Body of pancreas (tissue), 4 donors: Measurements from ENCODE around the gene C9orf78. TPM values are rescaled to one million over a fixed set of nuclear protein-coding genes. Genes with fewer than 3 reads are reported as not detected.

Experiments
- ATAC-seq: fragments of 150-250 bp; one replicate; pipeline ENCODE4 v1.9.1; 2016
- DNase-seq, 4 donors: peaks; one replicate each; pipeline ENCODE4 v3.0.0-alpha.2; 2019
- H3K27ac ChIP-seq, 4 donors: fragments of 200-600 bp; sonication (generic); 1 replicate in 3 of 4; 2 replicates in 1 of 4; pipeline versions ENCODE4 v1.5.1 to v1.6.1; 2016 to 2019; ENCODE audit warnings: mild to moderate bottlenecking in 1 of 4, mixed read lengths in 1 of 4, moderate library complexity in 1 of 4
- H3K27me3 ChIP-seq, 2 donors: fragments of 200-600 bp; sonication (generic); one replicate each; pipeline ENCODE4 v1.6.0; 2016; ENCODE audit warnings: mild to moderate bottlenecking in 1 of 2
- H3K36me3 ChIP-seq, 2 donors: fragments of 200-600 bp; sonication (generic); replicated peaks in 1 of 2; 2 replicates each; pipeline ENCODE4 v1.5.1; 2016; ENCODE audit warnings: low read depth in 2 of 2; ENCODE audit not compliant: insufficient read depth in 1 of 2
- H3K4me1 ChIP-seq: fragments of 200-600 bp; sonication (generic); one replicate; pipeline ENCODE4 v1.6.0; 2016
- H3K4me3 ChIP-seq, 2 donors: fragments of 200-600 bp; sonication (generic); 1 replicate in 1 of 2; 2 replicates in 1 of 2; pipeline ENCODE4 v1.5.1; 2016 to 2019
- H3K9me3 ChIP-seq, 3 donors: fragments of 200-600 bp; sonication (generic); 1 replicate in 2 of 3; 2 replicates in 1 of 3; pipeline ENCODE4 v1.5.1; 2016
- POLR2A ChIP-seq, 3 donors: fragments of 450-650 bp; IDR thresholded peaks; one replicate each; pipeline ENCODE4 v1.6.1; 2016; ENCODE audit warnings: antibody characterized with exemption in 3 of 3, mild to moderate bottlenecking in 2 of 3
- WGBS, 2 donors: methylation state at CpG; one replicate each; pipeline ENCODE4 v1.1.5; 2017; 5-methylcytosine and 5-hydroxymethylcytosine counted together
- intact Hi-C: fragments of 100-400 bp; cut with DNase I; formaldehyde crosslinking; loops from one replicate; pipeline ENCODE4 v1.15.1; 2023
- total RNA-seq, 2 donors: library from RNA; depleted of rRNA; stranded (reverse); fragments of >200 nt; gene quantifications; one replicate each; pipeline ENCODE4 v1.1.0, GENCODE V29; 2016
- TF ChIP-seq, protein P1 (sequence below), 7 experiments: fragments of 450-650 bp in 4 of 7; fragments of 200-600 bp in 3 of 7; sonication (generic) in 3 of 7; IDR thresholded peaks; one replicate each; pipeline ENCODE4 v1.5.1; 2016 to 2019; ENCODE audit warnings: antibody characterized with exemption in 7 of 7

C9orf78 gene
- total RNA-seq, 2 donors from 2014 or later, result 25.1 to 48.0 TPM

DNA sequence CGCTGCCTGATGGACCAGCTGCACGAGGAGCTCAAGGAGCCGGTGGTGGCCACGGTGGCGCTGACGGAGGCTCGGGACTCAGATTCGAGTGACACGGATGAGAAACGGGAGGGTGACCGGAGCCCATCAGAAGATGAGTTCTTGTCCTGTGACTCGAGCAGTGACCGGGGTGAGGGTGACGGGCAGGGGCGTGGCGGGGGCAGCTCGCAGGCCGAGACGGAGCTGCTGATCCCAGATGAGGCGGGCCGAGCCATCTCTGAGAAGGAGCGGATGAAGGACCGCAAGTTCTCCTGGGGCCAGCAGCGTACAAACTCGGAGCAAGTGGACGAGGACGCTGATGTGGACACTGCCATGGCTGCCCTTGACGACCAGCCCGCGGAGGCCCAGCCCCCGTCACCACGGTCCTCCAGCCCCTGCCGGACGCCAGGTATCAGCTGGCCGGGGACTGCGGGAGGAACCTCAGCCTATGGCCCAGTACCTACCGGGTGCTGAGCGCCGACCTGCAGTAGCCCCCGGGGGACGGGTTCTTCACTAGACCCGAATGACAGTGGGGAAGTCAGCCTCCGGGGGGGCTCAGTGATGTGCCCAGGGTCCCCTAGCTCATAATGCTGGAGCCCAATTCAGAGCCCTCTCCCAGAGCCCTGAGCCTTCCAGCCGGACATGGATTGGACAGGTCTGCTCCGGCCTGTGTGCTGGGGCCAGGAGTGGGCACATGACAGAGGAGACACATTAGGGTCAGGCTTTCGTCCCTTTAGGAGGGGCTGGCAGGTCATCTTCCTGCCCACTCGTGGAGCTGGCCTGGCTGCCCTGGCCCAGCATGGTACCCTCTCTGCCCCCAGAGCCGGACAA, 33.2 kb upstream of the C9orf78 start:
- DNase-seq, result no peak
- H3K36me3 ChIP-seq, result peaks cover 0 to 3% of the 10 kb centered on the region in 2 donors

DNA sequence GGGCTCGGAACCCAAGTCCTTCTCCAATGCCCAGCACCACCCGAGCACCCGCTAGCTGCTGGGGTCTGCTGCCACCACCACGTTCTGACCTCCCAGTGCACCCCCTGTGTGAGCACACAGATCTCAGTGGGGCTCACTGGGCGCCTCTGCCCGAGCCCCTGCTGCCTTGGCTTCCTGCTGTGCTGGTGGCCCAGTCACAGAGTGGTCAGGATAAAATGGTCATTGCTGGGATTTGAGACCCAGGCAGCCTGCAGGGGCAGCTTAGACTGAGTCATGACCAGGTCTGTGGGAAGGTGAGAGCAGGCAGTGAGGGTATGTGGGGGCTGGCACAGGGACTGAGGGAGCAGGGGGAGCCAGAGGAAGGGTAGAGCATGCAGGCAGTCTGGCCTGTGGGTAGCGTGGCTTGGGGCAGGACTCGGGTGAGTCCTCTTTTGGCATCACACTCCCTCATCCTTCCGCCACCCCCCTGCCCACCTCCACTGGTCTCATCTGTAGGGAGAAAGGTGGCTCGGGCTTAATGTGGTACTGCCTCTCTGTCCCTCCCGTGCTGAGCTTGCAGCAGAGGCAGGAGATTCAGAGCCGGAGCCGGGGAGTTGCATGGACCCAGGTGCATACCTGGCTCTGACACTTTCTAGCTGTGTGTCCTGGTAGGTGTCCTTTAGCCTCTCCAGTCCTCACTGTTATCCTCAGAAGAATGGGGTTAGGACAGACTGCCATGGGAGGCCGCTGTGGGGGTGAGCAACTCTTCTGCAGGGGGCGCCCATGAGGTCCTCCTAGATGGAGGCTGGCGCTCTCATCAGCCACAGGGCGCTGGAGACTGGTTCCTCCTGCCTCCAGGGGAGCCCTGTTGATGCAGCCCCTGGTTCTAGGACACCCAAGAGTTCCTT, 32.3 kb upstream of the C9orf78 start:
- intact Hi-C loops, result no loop called here
- peaks cover 0 to 3% of the 10 kb centered on the region in 2 donors for H3K36me3 ChIP-seq
- H3K9me3 ChIP-seq, result no peaks in the 10 kb centered on the region
- no peaks in the 10 kb centered on the region for H3K4me1 ChIP-seq
- WGBS, 2 donors, result 76 to 84% methylated on average over 8 to 17 of the region's 17 CpGs
- H3K27ac ChIP-seq, result no peak overlapping the region
- DNase-seq (no peak), ATAC-seq (no peak)
- no peaks in the 10 kb centered on the region for H3K27me3 ChIP-seq
- TF ChIP-seq, protein P1, sequence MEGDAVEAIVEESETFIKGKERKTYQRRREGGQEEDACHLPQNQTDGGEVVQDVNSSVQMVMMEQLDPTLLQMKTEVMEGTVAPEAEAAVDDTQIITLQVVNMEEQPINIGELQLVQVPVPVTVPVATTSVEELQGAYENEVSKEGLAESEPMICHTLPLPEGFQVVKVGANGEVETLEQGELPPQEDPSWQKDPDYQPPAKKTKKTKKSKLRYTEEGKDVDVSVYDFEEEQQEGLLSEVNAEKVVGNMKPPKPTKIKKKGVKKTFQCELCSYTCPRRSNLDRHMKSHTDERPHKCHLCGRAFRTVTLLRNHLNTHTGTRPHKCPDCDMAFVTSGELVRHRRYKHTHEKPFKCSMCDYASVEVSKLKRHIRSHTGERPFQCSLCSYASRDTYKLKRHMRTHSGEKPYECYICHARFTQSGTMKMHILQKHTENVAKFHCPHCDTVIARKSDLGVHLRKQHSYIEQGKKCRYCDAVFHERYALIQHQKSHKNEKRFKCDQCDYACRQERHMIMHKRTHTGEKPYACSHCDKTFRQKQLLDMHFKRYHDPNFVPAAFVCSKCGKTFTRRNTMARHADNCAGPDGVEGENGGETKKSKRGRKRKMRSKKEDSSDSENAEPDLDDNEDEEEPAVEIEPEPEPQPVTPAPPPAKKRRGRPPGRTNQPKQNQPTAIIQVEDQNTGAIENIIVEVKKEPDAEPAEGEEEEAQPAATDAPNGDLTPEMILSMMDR (IDR thresholded peaks at IDR 0.05), result no peak
- TF ChIP-seq POLR2A (IDR thresholded peaks at IDR 0.05), result no peak
- H3K4me3 ChIP-seq, result no peak overlapping the region

More for the DNA sequence above, 33.2 kb upstream of the C9orf78 start:
- 84 to 86% methylated on average over 33 to 41 of the region's 48 CpGs for WGBS, 2 donors
- ATAC-seq, result peak; percentile 29
- H3K27me3 ChIP-seq, result no peaks in the 10 kb centered on the region
- no peaks in the 10 kb centered on the region for H3K4me1 ChIP-seq
- intact Hi-C loops, result no loop called here
- no peak for TF ChIP-seq POLR2A (IDR thresholded peaks at IDR 0.05)
- TF ChIP-seq, protein P1 (IDR thresholded peaks at IDR 0.05), result no peak
- H3K4me3 ChIP-seq, result no peak overlapping the region
- H3K27ac ChIP-seq, result no peak overlapping the region
- no peaks in the 10 kb centered on the region for H3K9me3 ChIP-seq

DNA sequence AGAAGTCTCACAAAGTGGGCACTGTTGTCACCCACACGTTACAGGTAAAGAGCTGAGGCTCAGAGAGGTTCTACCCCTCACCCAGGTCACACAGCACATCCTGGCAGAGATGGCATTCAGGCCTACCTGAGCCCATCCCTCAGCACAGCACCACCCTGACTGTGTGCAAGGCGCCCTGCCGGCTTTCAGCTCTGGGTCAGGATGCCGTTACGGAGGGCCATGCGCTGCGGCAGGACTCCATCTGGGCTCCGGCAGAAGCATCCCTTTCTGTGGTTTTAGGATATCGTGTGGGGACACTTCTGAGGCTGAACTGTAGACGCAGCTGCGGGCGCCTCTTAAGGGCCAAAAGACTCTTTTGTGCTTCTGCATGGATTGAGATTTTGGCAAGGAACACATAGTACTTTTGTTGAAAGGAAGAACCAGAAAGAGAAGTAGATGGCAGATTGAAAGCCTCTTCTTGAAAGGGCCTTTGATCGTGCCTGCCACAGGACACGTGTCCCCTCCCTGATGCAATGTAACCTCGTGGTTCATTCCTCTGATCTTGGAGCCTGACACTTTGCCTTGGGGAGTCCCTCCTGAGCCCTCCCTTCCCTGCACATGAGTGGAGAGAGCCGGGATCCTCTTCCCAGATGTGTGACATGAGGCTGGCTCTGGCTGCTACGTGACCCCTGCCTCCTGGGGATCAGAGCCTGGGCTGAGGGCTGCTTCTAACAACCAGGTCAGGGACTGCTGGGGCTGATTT, 31.5 kb upstream of the C9orf78 start:
- no peak for DNase-seq
- Histone ChIP-seq H3K27me3 (no peaks in the 10 kb centered on the region), H3K27ac (no peak overlapping the region), H3K4me1 (no peaks in the 10 kb centered on the region), H3K9me3 (no peaks in the 10 kb centered on the region), H3K4me3 (no peak overlapping the region), H3K36me3 (peaks cover 0 to 7% of the 10 kb centered on the region in 2 donors)
- 73 to 91% methylated on average over 12 to 16 of the region's 17 CpGs for WGBS, 2 donors
- TF ChIP-seq POLR2A (IDR thresholded peaks at IDR 0.05), result no peak
- TF ChIP-seq, protein P1 (IDR thresholded peaks at IDR 0.05), result no peak
- intact Hi-C loops, result no loop called here
- no peak for ATAC-seq

DNA sequence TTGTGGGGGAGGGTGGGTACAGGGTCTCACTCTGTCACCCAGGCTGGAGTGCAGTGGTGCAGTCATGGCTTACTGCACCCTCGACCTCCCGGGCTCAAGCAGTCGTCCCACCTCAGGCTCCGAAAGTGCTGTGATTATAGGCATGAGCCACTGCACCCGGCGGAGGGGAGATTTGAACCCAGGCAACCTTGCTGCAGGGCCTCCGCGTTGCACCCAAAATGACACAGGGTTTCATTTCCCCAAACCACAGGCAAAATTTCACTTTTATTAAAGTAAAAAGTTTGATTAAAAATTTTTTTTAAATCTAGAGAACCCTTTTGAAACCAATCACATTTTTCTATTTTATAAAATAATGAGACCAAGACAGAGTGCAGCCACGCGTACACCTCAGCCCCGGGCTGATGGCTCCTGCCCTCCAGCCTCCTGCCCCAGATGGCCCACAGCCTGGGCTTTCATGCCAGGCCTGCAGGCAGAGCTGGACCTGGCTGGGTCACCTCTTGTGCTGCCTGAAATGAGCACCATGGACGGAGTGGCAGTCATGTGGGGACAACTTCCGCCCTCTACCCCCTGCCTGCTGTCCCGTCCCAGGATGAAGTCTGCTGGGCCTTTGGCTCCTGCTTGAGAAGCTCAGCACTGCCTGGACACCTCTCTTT, 30.7 kb upstream of the C9orf78 start:
- DNase-seq, result no peak

More for the DNA sequence above, 30.7 kb upstream of the C9orf78 start:
- no peak overlapping the region for H3K27ac ChIP-seq
- peaks cover 0 to 8% of the 10 kb centered on the region in 2 donors for H3K36me3 ChIP-seq
- no peak for ATAC-seq
- no peak for TF ChIP-seq POLR2A (IDR thresholded peaks at IDR 0.05)
- TF ChIP-seq, protein P1 (IDR thresholded peaks at IDR 0.05), result no peak
- intact Hi-C loops, result no loop called here
- no peak overlapping the region for H3K4me3 ChIP-seq
- H3K27me3 ChIP-seq, result no peaks in the 10 kb centered on the region
- WGBS, 2 donors, result 68 to 82% methylated on average over 9 to 14 of the region's 14 CpGs
- H3K4me1 ChIP-seq, result no peaks in the 10 kb centered on the region
- H3K9me3 ChIP-seq, result no peaks in the 10 kb centered on the region
